GM21367 (cell line): ENCODE data around the gene LHFPL6.

Experiments
- ATAC-seq: cut with Tn5 transposase; IDR thresholded peaks from one replicate; pipeline ENCODE4 v1.9.1; 2021; ENCODE audit not compliant: unreplicated experiment

Gene LHFPL6

GRCh38 chr13:39418424-39418823, 184.6 kb downstream of the LHFPL6 start:
- no peak for ATAC-seq

GRCh38 chr13:39417643-39418042, 185.3 kb downstream of the LHFPL6 start:
- no peak for ATAC-seq

- no peak for ATAC-seq
Measured at GRCh38 chr13:39417131-39417530, 185.9 kb downstream of the LHFPL6 start.

GRCh38 chr13:39415008-39415802, 187.8 kb downstream of the LHFPL6 start:
- no peak for ATAC-seq

GRCh38 chr13:39414339-39414738, 188.7 kb downstream of the LHFPL6 start:
- ATAC-seq = no peak

GRCh38 chr13:39411511-39411910, 191.5 kb downstream of the LHFPL6 start:
- ATAC-seq = no peak

- ATAC-seq = no peak
Measured at GRCh38 chr13:39410964-39411363, 192.0 kb downstream of the LHFPL6 start.

- ATAC-seq = no peak
Measured at GRCh38 chr13:39410096-39410901, 192.7 kb downstream of the LHFPL6 start.

GRCh38 chr13:39408512-39408911, 194.5 kb downstream of the LHFPL6 start:
- ATAC-seq = no peak

- no peak for ATAC-seq
Measured at GRCh38 chr13:39407786-39408185, 195.2 kb downstream of the LHFPL6 start.

- ATAC-seq = no peak
Measured at GRCh38 chr13:39407138-39407537, 195.9 kb downstream of the LHFPL6 start.

- ATAC-seq = peak; percentile 79
Measured at GRCh38 chr13:39406688-39407087, 196.3 kb downstream of the LHFPL6 start.

- no peak for ATAC-seq
Measured at GRCh38 chr13:39405596-39406205, 197.3 kb downstream of the LHFPL6 start.

- no peak for ATAC-seq
Measured at GRCh38 chr13:39405107-39405506, 197.9 kb downstream of the LHFPL6 start.

GRCh38 chr13:39403106-39403505, 199.9 kb downstream of the LHFPL6 start:
- ATAC-seq = no peak

GRCh38 chr13:39402221-39402970, 200.6 kb downstream of the LHFPL6 start:
- ATAC-seq = no peak

GRCh38 chr13:39401756-39402155, 201.2 kb downstream of the LHFPL6 start:
- ATAC-seq = no peak

- no peak for ATAC-seq
Measured at GRCh38 chr13:39401046-39401705, 201.8 kb downstream of the LHFPL6 start.

- no peak for ATAC-seq
Measured at GRCh38 chr13:39399102-39399501, 203.9 kb downstream of the LHFPL6 start.

- ATAC-seq = no peak
Measured at GRCh38 chr13:39397896-39398265, 205.1 kb downstream of the LHFPL6 start.
